ENCODE data around the gene IP6K2.

Gene IP6K2

GRCh38 chr3:48688032-48688736, 28.8 kb downstream of the IP6K2 start:
- TF ChIP-seq POLR2AphosphoS5 (IDR thresholded peaks at IDR 0.05; ENCODE audit: low read depth, low read length): no peak
- no peak for TF ChIP-seq REST (IDR thresholded peaks at IDR 0.05; ENCODE audit: insufficient read depth in 1 of 2, low read depth in 2 of 2, low read length in 2 of 2)
- no peak for TF ChIP-seq FOXP2 (optimal IDR thresholded peaks at IDR 0.05; ENCODE audit: borderline replicate concordance, extremely low read depth, extremely low read length, insufficient read depth)
- no peak for TF ChIP-seq SIN3A (IDR thresholded peaks at IDR 0.05; ENCODE audit: borderline replicate concordance, insufficient read depth, low read length)
- no peak for TF ChIP-seq TAF1 (IDR thresholded peaks at IDR 0.05; ENCODE audit: borderline replicate concordance, insufficient read depth, low read length)

GRCh38 chr3:48687220-48687678, 29.8 kb downstream of the IP6K2 start:
- no peak for TF ChIP-seq TAF1 (IDR thresholded peaks at IDR 0.05; ENCODE audit: borderline replicate concordance, insufficient read depth, low read length)
- no peak for TF ChIP-seq REST (IDR thresholded peaks at IDR 0.05; ENCODE audit: insufficient read depth in 1 of 2, low read depth in 2 of 2, low read length in 2 of 2)
- no peak for TF ChIP-seq FOXP2 (optimal IDR thresholded peaks at IDR 0.05; ENCODE audit: borderline replicate concordance, extremely low read depth, extremely low read length, insufficient read depth)
- no peak for TF ChIP-seq SIN3A (IDR thresholded peaks at IDR 0.05; ENCODE audit: borderline replicate concordance, insufficient read depth, low read length)
- TF ChIP-seq POLR2AphosphoS5 (IDR thresholded peaks at IDR 0.05; ENCODE audit: low read depth, low read length): no peak

GRCh38 chr3:48686538-48687219, 30.3 kb downstream of the IP6K2 start:
- TF ChIP-seq SIN3A (IDR thresholded peaks at IDR 0.05; ENCODE audit: borderline replicate concordance, insufficient read depth, low read length): no peak
- no peak for TF ChIP-seq FOXP2 (optimal IDR thresholded peaks at IDR 0.05; ENCODE audit: borderline replicate concordance, extremely low read depth, extremely low read length, insufficient read depth)
- no peak for TF ChIP-seq TAF1 (IDR thresholded peaks at IDR 0.05; ENCODE audit: borderline replicate concordance, insufficient read depth, low read length)
- TF ChIP-seq REST (IDR thresholded peaks at IDR 0.05; ENCODE audit: insufficient read depth in 1 of 2, low read depth in 2 of 2, low read length in 2 of 2): no peak
- no peak for TF ChIP-seq POLR2AphosphoS5 (IDR thresholded peaks at IDR 0.05; ENCODE audit: low read depth, low read length)

- TF ChIP-seq POLR2AphosphoS5 (IDR thresholded peaks at IDR 0.05; ENCODE audit: low read depth, low read length) (peak; percentile 81), REST (IDR thresholded peaks at IDR 0.05; ENCODE audit: insufficient read depth in 1 of 2, low read depth in 2 of 2, low read length in 2 of 2) (no peak)
Observed at GRCh38 chr3:48685603-48686511, 31.2 kb downstream of the IP6K2 start, which contains the start of gene NCKIPSD. NCKIPSD (minus strand) TSS chr3:48685915; CDS start chr3:48685807, 108 bp downstream.

Measured in PFSK-1 (cell line).